Measurements from ENCODE around the gene EDDM13.
"Not testable (repeated sequence)": the region's sequence is repeated elsewhere in the genome, so short reads cannot be mapped to it uniquely, and the experiment has no call there.

EDDM13 gene

GRCh38 chr19:56295531-56296455 is 23.2 kb downstream of the EDDM13 start:
- DNase-seq (ENCODE audit: low read depth in 2 of 2), result no peak

- DNase-seq (ENCODE audit: low read depth in 2 of 2), result no peak
Measured at GRCh38 chr19:56297010-56297409, 24.5 kb downstream of the EDDM13 start.

- DNase-seq (ENCODE audit: low read depth in 2 of 2), result no peak
Measured at GRCh38 chr19:56299688-56300087, 27.1 kb downstream of the EDDM13 start.

GRCh38 chr19:56301155-56301554 is 28.6 kb downstream of the EDDM13 start:
- no peak for DNase-seq (ENCODE audit: low read depth in 2 of 2)

GRCh38 chr19:56301886-56302620 is 29.5 kb downstream of the EDDM13 start:
- DNase-seq (ENCODE audit: low read depth in 2 of 2), result no peak

GRCh38 chr19:56304243-56304642 is 31.7 kb downstream of the EDDM13 start:
- no peak for DNase-seq (ENCODE audit: low read depth in 2 of 2)

GRCh38 chr19:56306016-56306415 is 33.5 kb downstream of the EDDM13 start:
- DNase-seq (ENCODE audit: low read depth in 2 of 2), result no peak

- DNase-seq (ENCODE audit: low read depth in 2 of 2), result not testable (repeated sequence)
Measured at GRCh38 chr19:56307062-56307461, 34.5 kb downstream of the EDDM13 start.

GRCh38 chr19:56308792-56309191 is 36.2 kb downstream of the EDDM13 start:
- DNase-seq (ENCODE audit: low read depth in 2 of 2), result no peak

- peak in 1 of 2 donors; percentile 11 for DNase-seq (ENCODE audit: low read depth in 2 of 2)
Measured at GRCh38 chr19:56309511-56310185, 37.1 kb downstream of the EDDM13 start.

- no peak for DNase-seq (ENCODE audit: low read depth in 2 of 2)
Measured at GRCh38 chr19:56310462-56310861, 37.9 kb downstream of the EDDM13 start.

GRCh38 chr19:56312342-56312741 is 39.8 kb downstream of the EDDM13 start:
- DNase-seq (ENCODE audit: low read depth in 2 of 2), result no peak

- no peak for DNase-seq (ENCODE audit: low read depth in 2 of 2)
Measured at GRCh38 chr19:56312787-56313657, 40.5 kb downstream of the EDDM13 start.

- no peak for DNase-seq (ENCODE audit: low read depth in 2 of 2)
Measured at GRCh38 chr19:56314018-56314380, 41.5 kb downstream of the EDDM13 start.

- DNase-seq (ENCODE audit: low read depth in 2 of 2), result peak; percentile 95 to 98
Measured at GRCh38 chr19:56314381-56315076, 42.0 kb downstream of the EDDM13 start, which contains the start of gene ZSCAN5A. TSS of gene ZSCAN5A (minus strand) at chr19:56314839. CDS start at chr19:56225046, 89,793 bp downstream.

GRCh38 chr19:56315077-56315828 is 42.7 kb downstream of the EDDM13 start:
- DNase-seq (ENCODE audit: low read depth in 2 of 2), result peak; percentile 74 to 77

- DNase-seq (ENCODE audit: low read depth in 2 of 2), result no peak
Measured at GRCh38 chr19:56316728-56317127, 44.2 kb downstream of the EDDM13 start.

GRCh38 chr19:56317749-56318148 is 45.2 kb downstream of the EDDM13 start:
- DNase-seq (ENCODE audit: low read depth in 2 of 2), result no peak

GRCh38 chr19:56319991-56320390 is 47.4 kb downstream of the EDDM13 start:
- no peak for DNase-seq (ENCODE audit: low read depth in 2 of 2)

All from stimulated activated CD4-positive, alpha-beta T cell treated with anti-CD3 and anti-CD28 coated beads, Interleukin-1b, Interleukin-23, amount 100 ng/mL, for 1 hour (primary cell).